Prostate gland (tissue), 2 donors: ENCODE results near the gene ENO2. TPM values are rescaled to one million over a fixed set of nuclear protein-coding genes. Genes with fewer than 3 reads are reported as not detected.
"Not testable (repeated sequence)": the region's sequence is repeated elsewhere in the genome, so short reads cannot be mapped to it uniquely, and the experiment has no call there.

Experiments used
- DNase-seq: peaks from one replicate; pipeline ENCODE4 v3.0.0-alpha.2; 2019; ENCODE audit warnings: low spot score
- H3K27ac ChIP-seq, 2 donors: fragments of 200-600 bp; sonication (generic); 2 replicates each; pipeline ENCODE4 v1.5.1; 2017 to 2019
- H3K27me3 ChIP-seq: fragments of 200-600 bp; sonication (generic); replicated peaks from 2 replicates; pipeline ENCODE4 v1.5.1; 2019; ENCODE audit not compliant: insufficient read depth
- H3K36me3 ChIP-seq, 2 donors: fragments of 200-600 bp; sonication (generic); 1 replicate in 1 of 2; 2 replicates in 1 of 2; pipeline versions ENCODE4 v1.5.1 to v1.8.1; 2017 to 2019
- H3K4me1 ChIP-seq: fragments of 200-600 bp; sonication (generic); replicated peaks from 2 replicates; pipeline ENCODE4 v1.5.1; 2019
- H3K4me3 ChIP-seq, 2 donors: fragments of 200-600 bp; sonication (generic); 2 replicates each; pipeline ENCODE4 v1.5.1; 2017 to 2019
- H3K9me3 ChIP-seq: fragments of 200-600 bp; sonication (generic); 2 replicates; pipeline ENCODE4 v1.5.1; 2017
- CTCF ChIP-seq, 4 experiments: fragments of 200-600 bp in 2 of 4; fragments of 450-650 bp in 2 of 4; sonication (generic) in 2 of 4; IDR thresholded peaks; 1 replicate in 3 of 4; 2 replicates in 1 of 4; pipeline ENCODE4 v1.5.1; 2016 to 2019; ENCODE audit warnings: antibody characterized with exemption in 4 of 4, mild to moderate bottlenecking in 2 of 4, moderate library complexity in 2 of 4
- POLR2A ChIP-seq: fragments of 450-650 bp; IDR thresholded peaks from one replicate; pipeline ENCODE4 v1.6.1; 2016; ENCODE audit warnings: antibody characterized with exemption, mild to moderate bottlenecking
- POLR2AphosphoS5 ChIP-seq: sonication (generic); formaldehyde crosslinking; IDR thresholded peaks from one replicate; pipeline ENCODE4 v1.6.1; 2017; ENCODE audit warnings: antibody characterized with exemption
- WGBS: methylation state at CpG from one replicate; pipeline ENCODE4 v1.1.5; 2018; 5-methylcytosine and 5-hydroxymethylcytosine counted together
- intact Hi-C: fragments of 100-400 bp; cut with DNase I; formaldehyde crosslinking; loops from one replicate; pipeline ENCODE4 v1.14.2; 2022
- total RNA-seq, 2 donors: library from RNA; depleted of rRNA; stranded (reverse); fragments of >200 nt; gene quantifications; one replicate each; pipeline ENCODE4 v1.1.0, GENCODE V29; 2016

ENO2 gene
- total RNA-seq, 2 donors from 2014 or later: 6.9 to 13.0 TPM

- Histone ChIP-seq H3K4me3 (peak overlapping the region; percentile 82 to 90), H3K36me3 (peaks cover 3 to 5% of the 10 kb centered on the region in 2 donors), H3K27me3 (no peaks in the 10 kb centered on the region), H3K9me3 (no peaks in the 10 kb centered on the region), H3K4me1 (peaks cover 16% of the 10 kb centered on the region), H3K27ac (peak overlapping the region; percentile 91 to 97)
- peak; percentile 3 for TF ChIP-seq POLR2AphosphoS5
- TF ChIP-seq CTCF (IDR thresholded peaks at IDR 0.05): no peak
- no peak for DNase-seq
- WGBS: 6% methylated on average over 22 of the region's 22 CpGs
- intact Hi-C loops: no loop called here
These were observed 46.0 kb upstream of the ENO2 start for GRCh38 chr12:6868211-6869048.

GRCh38 chr12:6869049-6870021 lies 45.0 kb upstream of the ENO2 start:
- intact Hi-C loops: loop anchor here (10.0 kb wide), 2 partner anchors 65 to 95 kb away; no protein-coding TSS in a partner anchor
- H3K9me3 ChIP-seq: no peaks in the 10 kb centered on the region
- H3K27me3 ChIP-seq: no peaks in the 10 kb centered on the region
- WGBS: 29% methylated on average over 12 of the region's 12 CpGs
- H3K4me3 ChIP-seq: no peak overlapping the region
- H3K4me1 ChIP-seq: peaks cover 16% of the 10 kb centered on the region
- H3K27ac ChIP-seq: peak overlapping the region in 1 of 2 donors; percentile 91
- peaks cover 3 to 5% of the 10 kb centered on the region in 2 donors for H3K36me3 ChIP-seq
- DNase-seq: peak; percentile 81
- TF ChIP-seq POLR2AphosphoS5 (peak; percentile 73), POLR2A (no peak), CTCF (IDR thresholded peaks at IDR 0.05) (peak; percentile 85 to 94 (median 92))

- not testable (repeated sequence) for H3K9me3 ChIP-seq, H3K27ac ChIP-seq, H3K4me3 ChIP-seq, H3K27me3 ChIP-seq, DNase-seq, H3K36me3 ChIP-seq
- intact Hi-C loops: loop anchor here (10.0 kb wide), 2 partner anchors 64 to 94 kb away; no protein-coding TSS in a partner anchor
- peaks cover 16% of the 10 kb centered on the region for H3K4me1 ChIP-seq
- 66% methylated on average over 4 of the region's 4 CpGs for WGBS
These were observed 44.1 kb upstream of the ENO2 start for GRCh38 chr12:6870304-6870703.

GRCh38 chr12:6871052-6871957 lies 43.1 kb upstream of the ENO2 start:
- H3K27ac ChIP-seq: peak overlapping the region; percentile 68 to 75
- no peaks in the 10 kb centered on the region for H3K9me3 ChIP-seq
- intact Hi-C loops: loop anchor here (10.0 kb wide), 2 partner anchors 63 to 93 kb away; no protein-coding TSS in a partner anchor
- no peak overlapping the region for H3K4me3 ChIP-seq
- peaks cover 0 to 3% of the 10 kb centered on the region in 2 donors for H3K36me3 ChIP-seq
- no peak for TF ChIP-seq CTCF (IDR thresholded peaks at IDR 0.05)
- TF ChIP-seq POLR2AphosphoS5: no peak
- TF ChIP-seq POLR2A: no peak
- 70% methylated on average over 12 of the region's 12 CpGs for WGBS
- no peaks in the 10 kb centered on the region for H3K27me3 ChIP-seq
- DNase-seq: no peak
- H3K4me1 ChIP-seq: peaks cover 16% of the 10 kb centered on the region
